Measurements from ENCODE around the gene NRXN3. TPM values are rescaled to one million over a fixed set of nuclear protein-coding genes. Genes with fewer than 3 reads are reported as not detected.

The NRXN3 gene
- total RNA-seq, 2 experiments from 2014 or later = not detected

GRCh38 chr14:79421811-79422210 is 1251.6 kb downstream of the NRXN3 start:
- Histone ChIP-seq H4K20me1 (ENCODE audit: insufficient read depth, low read length) (no peaks in the 10 kb centered on the region), H3K4me3 (ENCODE audit: low read depth, low read length, poor library complexity, severe bottlenecking) (no peak overlapping the region), H3K36me3 (ENCODE audit: insufficient read depth, low read length) (no peaks in the 10 kb centered on the region), H3K9me3 (ENCODE audit: low read length) (no peaks in the 10 kb centered on the region), H3K9me2 (ENCODE audit: insufficient read depth, low read length) (no peaks in the 10 kb centered on the region), H2AFZ (ENCODE audit: low read length) (no peak overlapping the region), H3K4me1 (ENCODE audit: insufficient read depth, low read length, poor library complexity, severe bottlenecking) (no peaks in the 10 kb centered on the region), H3K4me2 (ENCODE audit: low read length) (no peak overlapping the region), H3K27ac (ENCODE audit: low read depth, low read length, poor library complexity, severe bottlenecking) (no peak overlapping the region), H3K79me2 (ENCODE audit: insufficient read depth, low read depth, low read length) (no peaks in the 10 kb centered on the region)
- BruUV-seq (replicated peaks) = no TSS peak
- ChIA-PET CTCF (ENCODE audit: unreplicated experiment) (no interaction called here), POLR2A (no interaction called here)
- DNase-seq (ENCODE audit: low spot score) = no peak
- TF ChIP-seq CTCF (conservative IDR thresholded peaks at IDR 0.05; ENCODE audit: low read length) = no peak
- no peak for TF ChIP-seq EZH2phosphoT487 (IDR thresholded peaks at IDR 0.05; ENCODE audit: borderline replicate concordance, low read depth, low read length)
- intact Hi-C loops (cut with micrococcal nuclease; ENCODE audit: unreplicated experiment) = no loop called here

GRCh38 chr14:79424462-79424861 is 1254.3 kb downstream of the NRXN3 start:
- POLR2A ChIA-PET = interaction anchor here (0.6 to 1.3 kb wide), 2 partner anchors 10 to 166 kb away, joined by 3 to 5 read pairs; no protein-coding TSS in a partner anchor
- H3K4me2 ChIP-seq (ENCODE audit: low read length) = no peak overlapping the region
- no peaks in the 10 kb centered on the region for H3K9me3 ChIP-seq (ENCODE audit: low read length)
- H3K4me1 ChIP-seq (ENCODE audit: insufficient read depth, low read length, poor library complexity, severe bottlenecking) = no peaks in the 10 kb centered on the region
- TF ChIP-seq EZH2phosphoT487 (IDR thresholded peaks at IDR 0.05; ENCODE audit: borderline replicate concordance, low read depth, low read length) (no peak), CTCF (conservative IDR thresholded peaks at IDR 0.05; ENCODE audit: low read length) (no peak)
- H3K36me3 ChIP-seq (ENCODE audit: insufficient read depth, low read length) = no peaks in the 10 kb centered on the region
- no peaks in the 10 kb centered on the region for H3K79me2 ChIP-seq (ENCODE audit: insufficient read depth, low read depth, low read length)
- no peaks in the 10 kb centered on the region for H4K20me1 ChIP-seq (ENCODE audit: insufficient read depth, low read length)
- intact Hi-C loops (cut with micrococcal nuclease; ENCODE audit: unreplicated experiment) = no loop called here
- DNase-seq (ENCODE audit: low spot score) = no peak
- H2AFZ ChIP-seq (ENCODE audit: low read length) = no peak overlapping the region
- H3K4me3 ChIP-seq (ENCODE audit: low read depth, low read length, poor library complexity, severe bottlenecking) = no peak overlapping the region
- BruUV-seq (replicated peaks) = no TSS peak
- CTCF ChIA-PET (ENCODE audit: unreplicated experiment) = no interaction called here
- no peaks in the 10 kb centered on the region for H3K9me2 ChIP-seq (ENCODE audit: insufficient read depth, low read length)
- H3K27ac ChIP-seq (ENCODE audit: low read depth, low read length, poor library complexity, severe bottlenecking) = no peak overlapping the region

- H3K36me3 ChIP-seq (ENCODE audit: insufficient read depth, low read length) = no peaks in the 10 kb centered on the region
- TF ChIP-seq EZH2phosphoT487 (IDR thresholded peaks at IDR 0.05; ENCODE audit: borderline replicate concordance, low read depth, low read length) = no peak
- no peak for TF ChIP-seq CTCF (conservative IDR thresholded peaks at IDR 0.05; ENCODE audit: low read length)
- H3K9me2 ChIP-seq (ENCODE audit: insufficient read depth, low read length) = no peaks in the 10 kb centered on the region
- BruUV-seq (replicated peaks) = no TSS peak
- no peak for DNase-seq (ENCODE audit: low spot score)
- POLR2A ChIA-PET = no interaction called here
- H4K20me1 ChIP-seq (ENCODE audit: insufficient read depth, low read length) = no peaks in the 10 kb centered on the region
- H3K4me3 ChIP-seq (ENCODE audit: low read depth, low read length, poor library complexity, severe bottlenecking) = no peak overlapping the region
- no peak overlapping the region for H2AFZ ChIP-seq (ENCODE audit: low read length)
- H3K4me2 ChIP-seq (ENCODE audit: low read length) = no peak overlapping the region
- no peaks in the 10 kb centered on the region for H3K9me3 ChIP-seq (ENCODE audit: low read length)
- intact Hi-C loops (cut with micrococcal nuclease; ENCODE audit: unreplicated experiment) = no loop called here
- no peaks in the 10 kb centered on the region for H3K4me1 ChIP-seq (ENCODE audit: insufficient read depth, low read length, poor library complexity, severe bottlenecking)
- H3K27ac ChIP-seq (ENCODE audit: low read depth, low read length, poor library complexity, severe bottlenecking) = no peak overlapping the region
- CTCF ChIA-PET (ENCODE audit: unreplicated experiment) = no interaction called here
- H3K79me2 ChIP-seq (ENCODE audit: insufficient read depth, low read depth, low read length) = no peaks in the 10 kb centered on the region
Observed at GRCh38 chr14:79426103-79426755, 1256.1 kb downstream of the NRXN3 start.
